Panc1 (cell line): Measurements from ENCODE around the gene RNF227. TPM values are rescaled to one million over a fixed set of nuclear protein-coding genes. Genes with fewer than 3 reads are reported as not detected.

Experiments
- ATAC-seq: fragments of 200-7000 bp; cut with Tn5 transposase; 2 replicates; pipeline ENCODE4 v1.9.1; 2020; ENCODE audit warnings: mild to moderate bottlenecking, moderate library complexity
- BruUV-seq: library from RNA; stranded (reverse); fragments of 400-500 nt; replicated peaks from 2 replicates; lab custom pipeline; 2021; lab: Mats Ljungman, UMichigan
- CTCF ChIA-PET: fragments of 300-600 bp; sonication (Branson Sonifier 250); formaldehyde crosslinking; loops from one replicate; lab custom pipeline; 2022; ENCODE audit warnings: antibody characterized with exemption; lab: Charles Lee
- POLR2A ChIA-PET: fragments of 300-600 bp; sonication (Branson Sonifier 250); formaldehyde crosslinking; loops from one replicate; lab custom pipeline; 2022; ENCODE audit warnings: antibody characterized with exemption; lab: Charles Lee
- DNase-seq: peaks from one replicate; pipeline ENCODE4 v3.0.0-alpha.2; 2010; ENCODE audit warnings: low read depth, low spot score
- H3K27ac ChIP-seq: 2 replicates; pipeline ENCODE4 v1.5.1; 2011; ENCODE audit warnings: mild to moderate bottlenecking, low read length, inconsistent platforms
- H3K27me3 ChIP-seq: fragments of 200-500 bp; sonication (Bioruptor generic); 2 replicates; pipeline ENCODE4 v1.6.0; 2014; ENCODE audit warnings: low read length, inconsistent platforms; ENCODE audit not compliant: control insufficient read depth, insufficient read depth
- H3K36me3 ChIP-seq: fragments of 200-500 bp; sonication (Bioruptor generic); 2 replicates; pipeline ENCODE4 v1.5.1; 2014; ENCODE audit warnings: inconsistent platforms, mild to moderate bottlenecking, low read length, moderate library complexity; ENCODE audit not compliant: control insufficient read depth, insufficient read depth
- H3K4me1 ChIP-seq: 2 replicates; pipeline ENCODE4 v1.5.1; 2011; ENCODE audit warnings: inconsistent platforms, mild to moderate bottlenecking, low read length, moderate library complexity; ENCODE audit not compliant: control insufficient read depth, insufficient read depth
- H3K4me3 ChIP-seq, 2 experiments: 2 replicates each; pipeline ENCODE4 v1.5.1; 2011 to 2012; ENCODE audit warnings: low read depth in 2 of 2, low read length in 2 of 2, mild to moderate bottlenecking in 2 of 2, inconsistent platforms in 1 of 2, moderate library complexity in 1 of 2
- H3K9me3 ChIP-seq: fragments of 200-500 bp; sonication (Bioruptor generic); 2 replicates; pipeline ENCODE4 v1.5.1; 2014; ENCODE audit warnings: low read depth, mild to moderate bottlenecking, inconsistent platforms, low read length, moderate library complexity; ENCODE audit not compliant: control insufficient read depth, insufficient read depth
- POLR2AphosphoS5 ChIP-seq: IDR thresholded peaks from 2 replicates; pipeline ENCODE4 v1.6.1; 2012; ENCODE audit warnings: mild to moderate bottlenecking, low read depth, low read length, moderate library complexity
- SIN3A ChIP-seq: IDR thresholded peaks from 2 replicates; pipeline ENCODE4 v1.6.1; 2012; ENCODE audit warnings: low read depth, mild to moderate bottlenecking, low read length, moderate library complexity, borderline replicate concordance; ENCODE audit not compliant: insufficient read depth
- TCF7L2 ChIP-seq: IDR thresholded peaks from 2 replicates; pipeline ENCODE4 v1.6.1; 2011; ENCODE audit warnings: mild to moderate bottlenecking, low read depth, low read length, inconsistent platforms
- in situ Hi-C: cut with HindIII; loops from 2 replicates; pipeline ENCODE4 v1.10.0; 2016; ENCODE audit warnings: low sequenced_read_pairs, low pct_unique_long_range_greater_than_20kb
- intact Hi-C: fragments of 100-400 bp; cut with micrococcal nuclease; formaldehyde crosslinking; loops from one replicate; pipeline ENCODE4 v1.10.0; 2022; ENCODE audit not compliant: unreplicated experiment
- total RNA-seq: library from RNA; stranded (reverse); gene quantifications from one replicate; pipeline ENCODE4 v1.2.1, GENCODE V29; 2021; ENCODE audit not compliant: unreplicated experiment
- TF ChIP-seq, protein P1 (sequence below), 2 experiments: IDR thresholded peaks; 2 replicates each; pipeline ENCODE4 v1.6.1; 2011 to 2012; ENCODE audit warnings: low read depth in 2 of 2, control low read depth in 1 of 2, low read length in 1 of 2, mild to moderate bottlenecking in 1 of 2, moderate library complexity in 1 of 2; ENCODE audit not compliant: insufficient read depth in 1 of 2
- TF ChIP-seq, protein P2 (sequence below): fragments of 450-650 bp; IDR thresholded peaks from 2 replicates; pipeline ENCODE4 v1.5.1; 2017; ENCODE audit warnings: mild to moderate bottlenecking

The RNF227 gene
- total RNA-seq, 1 experiment from 2014 or later: 2.6 TPM

DNA sequence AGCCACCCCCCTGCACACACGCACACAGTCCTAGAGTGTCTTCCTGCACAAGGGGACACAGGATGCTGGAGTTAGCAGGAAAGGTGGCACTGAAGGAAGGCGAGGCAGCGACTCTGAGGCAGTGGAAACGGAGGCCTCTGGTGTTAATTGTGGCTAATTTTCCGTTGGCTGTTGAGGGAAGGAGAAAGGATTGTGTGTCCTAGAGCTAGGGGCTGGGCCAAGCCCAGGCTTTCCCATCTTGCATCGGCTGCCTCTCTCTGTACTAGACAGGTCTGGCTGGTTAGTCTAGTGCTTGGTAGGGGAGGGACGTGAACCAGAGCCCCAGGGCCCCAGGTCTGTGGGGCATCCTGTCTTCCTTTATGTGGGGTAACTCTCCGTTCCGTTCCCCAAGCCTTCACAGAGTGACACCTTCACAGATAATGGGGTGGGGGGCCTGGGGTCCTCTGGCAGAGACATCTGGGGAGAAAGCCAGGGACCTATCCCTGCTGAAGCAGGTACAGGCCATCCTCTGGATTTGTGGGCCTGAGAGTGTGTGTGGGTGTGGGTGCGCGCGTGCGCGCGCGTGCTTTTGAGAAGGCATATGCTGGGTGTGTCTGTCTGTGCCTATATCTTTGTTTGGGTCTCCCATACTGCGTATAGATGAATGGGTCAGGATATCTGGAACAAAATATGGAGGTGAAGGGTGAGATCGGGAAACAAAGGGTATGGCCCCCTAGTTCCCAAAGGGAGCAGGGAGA, 27.7 kb downstream of the RNF227 start, which contains the start of gene CHD3:
TSS of gene CHD3 (plus strand) at position 606 of the 737 bp plus-strand sequence. CDS start 212 bp downstream, outside the sequence.
- Histone ChIP-seq H3K27me3 (no peaks in the 10 kb centered on the region), H3K9me3 (no peaks in the 10 kb centered on the region), H3K4me3 (peak within 1 kb of the TSS; percentile 63 to 77), H3K27ac (peak within 1 kb of the TSS; percentile 86), H3K4me1 (peaks cover 27% of the 10 kb centered on the region), H3K36me3 (peaks cover 4% of the 10 kb centered on the region)
- no TSS peak for BruUV-seq
- no peak for DNase-seq
- ChIA-PET POLR2A (no interaction called here), CTCF (interaction anchor here (0.6 kb wide), 1 partner anchor 94 kb away, joined by 4 read pairs; no protein-coding TSS in a partner anchor)
- in situ Hi-C loops (no loop called here), intact Hi-C loops (no loop called here)
- TF ChIP-seq SIN3A (no peak), TCF7L2 (no peak), POLR2AphosphoS5 (no peak)
- TF ChIP-seq, protein P1, sequence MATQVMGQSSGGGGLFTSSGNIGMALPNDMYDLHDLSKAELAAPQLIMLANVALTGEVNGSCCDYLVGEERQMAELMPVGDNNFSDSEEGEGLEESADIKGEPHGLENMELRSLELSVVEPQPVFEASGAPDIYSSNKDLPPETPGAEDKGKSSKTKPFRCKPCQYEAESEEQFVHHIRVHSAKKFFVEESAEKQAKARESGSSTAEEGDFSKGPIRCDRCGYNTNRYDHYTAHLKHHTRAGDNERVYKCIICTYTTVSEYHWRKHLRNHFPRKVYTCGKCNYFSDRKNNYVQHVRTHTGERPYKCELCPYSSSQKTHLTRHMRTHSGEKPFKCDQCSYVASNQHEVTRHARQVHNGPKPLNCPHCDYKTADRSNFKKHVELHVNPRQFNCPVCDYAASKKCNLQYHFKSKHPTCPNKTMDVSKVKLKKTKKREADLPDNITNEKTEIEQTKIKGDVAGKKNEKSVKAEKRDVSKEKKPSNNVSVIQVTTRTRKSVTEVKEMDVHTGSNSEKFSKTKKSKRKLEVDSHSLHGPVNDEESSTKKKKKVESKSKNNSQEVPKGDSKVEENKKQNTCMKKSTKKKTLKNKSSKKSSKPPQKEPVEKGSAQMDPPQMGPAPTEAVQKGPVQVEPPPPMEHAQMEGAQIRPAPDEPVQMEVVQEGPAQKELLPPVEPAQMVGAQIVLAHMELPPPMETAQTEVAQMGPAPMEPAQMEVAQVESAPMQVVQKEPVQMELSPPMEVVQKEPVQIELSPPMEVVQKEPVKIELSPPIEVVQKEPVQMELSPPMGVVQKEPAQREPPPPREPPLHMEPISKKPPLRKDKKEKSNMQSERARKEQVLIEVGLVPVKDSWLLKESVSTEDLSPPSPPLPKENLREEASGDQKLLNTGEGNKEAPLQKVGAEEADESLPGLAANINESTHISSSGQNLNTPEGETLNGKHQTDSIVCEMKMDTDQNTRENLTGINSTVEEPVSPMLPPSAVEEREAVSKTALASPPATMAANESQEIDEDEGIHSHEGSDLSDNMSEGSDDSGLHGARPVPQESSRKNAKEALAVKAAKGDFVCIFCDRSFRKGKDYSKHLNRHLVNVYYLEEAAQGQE (IDR thresholded peaks at IDR 0.05; ENCODE audit: insufficient read depth in 1 of 2, low read depth in 2 of 2, low read length in 1 of 2): no peak
- TF ChIP-seq, protein P2, sequence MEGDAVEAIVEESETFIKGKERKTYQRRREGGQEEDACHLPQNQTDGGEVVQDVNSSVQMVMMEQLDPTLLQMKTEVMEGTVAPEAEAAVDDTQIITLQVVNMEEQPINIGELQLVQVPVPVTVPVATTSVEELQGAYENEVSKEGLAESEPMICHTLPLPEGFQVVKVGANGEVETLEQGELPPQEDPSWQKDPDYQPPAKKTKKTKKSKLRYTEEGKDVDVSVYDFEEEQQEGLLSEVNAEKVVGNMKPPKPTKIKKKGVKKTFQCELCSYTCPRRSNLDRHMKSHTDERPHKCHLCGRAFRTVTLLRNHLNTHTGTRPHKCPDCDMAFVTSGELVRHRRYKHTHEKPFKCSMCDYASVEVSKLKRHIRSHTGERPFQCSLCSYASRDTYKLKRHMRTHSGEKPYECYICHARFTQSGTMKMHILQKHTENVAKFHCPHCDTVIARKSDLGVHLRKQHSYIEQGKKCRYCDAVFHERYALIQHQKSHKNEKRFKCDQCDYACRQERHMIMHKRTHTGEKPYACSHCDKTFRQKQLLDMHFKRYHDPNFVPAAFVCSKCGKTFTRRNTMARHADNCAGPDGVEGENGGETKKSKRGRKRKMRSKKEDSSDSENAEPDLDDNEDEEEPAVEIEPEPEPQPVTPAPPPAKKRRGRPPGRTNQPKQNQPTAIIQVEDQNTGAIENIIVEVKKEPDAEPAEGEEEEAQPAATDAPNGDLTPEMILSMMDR: no peak
- 0 out of 2 replicates have a peak, but pooled peaks have one; percentile 2 for ATAC-seq

DNA sequence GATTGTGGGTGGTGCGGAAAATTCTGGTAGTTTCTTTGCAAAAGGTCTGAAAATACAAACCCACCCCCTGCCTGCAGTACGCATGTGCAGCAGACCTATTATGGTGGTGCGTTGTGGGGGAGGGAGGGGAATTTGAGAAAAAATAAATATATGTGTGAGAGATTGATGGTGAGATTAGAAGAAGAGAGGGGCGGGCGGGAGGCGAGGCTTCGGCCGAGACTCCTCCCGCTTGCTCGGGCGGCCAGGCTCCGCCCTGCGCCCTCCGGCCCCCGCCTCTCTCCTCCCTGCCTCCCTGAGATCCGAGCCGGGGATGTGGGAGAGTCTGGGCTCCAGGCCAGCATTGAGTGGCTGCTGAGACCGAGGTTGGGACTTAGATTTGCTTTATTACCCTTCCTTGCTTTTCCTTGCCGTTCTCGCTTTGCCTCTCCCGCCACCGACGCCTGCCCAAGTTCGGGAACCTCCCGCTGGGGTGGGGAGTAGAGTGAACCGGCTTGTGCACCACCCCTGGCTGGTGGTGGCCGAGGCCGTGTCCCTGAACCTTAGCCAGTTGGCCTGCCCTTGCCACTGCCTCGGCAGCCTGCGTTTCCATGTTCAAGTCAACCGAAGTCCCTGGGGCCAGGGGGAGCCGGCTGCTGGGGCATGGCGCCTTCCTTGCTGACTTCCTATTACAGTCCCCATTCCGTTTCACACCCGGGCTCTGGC, 28.5 kb downstream of the RNF227 start:
- CTCF ChIA-PET: no interaction called here
- peak overlapping the region; percentile 63 to 77 for H3K4me3 ChIP-seq
- POLR2A ChIA-PET: no interaction called here
- TF ChIP-seq TCF7L2 (no peak), POLR2AphosphoS5 (0 out of 2 replicates have a peak, but pooled peaks have one; percentile 52)
- no TSS peak for BruUV-seq
- H3K27ac ChIP-seq: peak overlapping the region; percentile 96
- no peaks in the 10 kb centered on the region; the same call in 1 of the 2 replicates for H3K36me3 ChIP-seq
- intact Hi-C loops: no loop called here
- no peaks in the 10 kb centered on the region for H3K27me3 ChIP-seq
- no peaks in the 10 kb centered on the region for H3K9me3 ChIP-seq
- ATAC-seq (peak; percentile 89), DNase-seq (peak; percentile 88)
- peaks cover 34% of the 10 kb centered on the region for H3K4me1 ChIP-seq
- in situ Hi-C loops: no loop called here
